ENCODE results near the gene CDKN1A. TPM values are rescaled to one million over a fixed set of nuclear protein-coding genes. Genes with fewer than 3 reads are reported as not detected.
A peak's percentile ranks its signal among the peaks of the same experiment; 100 is the strongest.

Gene CDKN1A
- total and polyA plus RNA-seq, 10 of the 15 experiments (the other 5 are each of a cell fraction or from before 2014, with no cell fraction given): 25.2 to 637 (median 216) TPM

GRCh38 chr6:36679043-36679833, 724 bp downstream of the CDKN1A start (continued):
- TF ChIP-seq, protein P1, sequence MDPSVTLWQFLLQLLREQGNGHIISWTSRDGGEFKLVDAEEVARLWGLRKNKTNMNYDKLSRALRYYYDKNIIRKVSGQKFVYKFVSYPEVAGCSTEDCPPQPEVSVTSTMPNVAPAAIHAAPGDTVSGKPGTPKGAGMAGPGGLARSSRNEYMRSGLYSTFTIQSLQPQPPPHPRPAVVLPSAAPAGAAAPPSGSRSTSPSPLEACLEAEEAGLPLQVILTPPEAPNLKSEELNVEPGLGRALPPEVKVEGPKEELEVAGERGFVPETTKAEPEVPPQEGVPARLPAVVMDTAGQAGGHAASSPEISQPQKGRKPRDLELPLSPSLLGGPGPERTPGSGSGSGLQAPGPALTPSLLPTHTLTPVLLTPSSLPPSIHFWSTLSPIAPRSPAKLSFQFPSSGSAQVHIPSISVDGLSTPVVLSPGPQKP (IDR thresholded peaks at IDR 0.05; ENCODE audit: low read depth, low read length): no peak
- TF ChIP-seq ESRRA (IDR thresholded peaks at IDR 0.05; ENCODE audit: low read length) (no peak), ASH2L (IDR thresholded peaks at IDR 0.05; ENCODE audit: borderline replicate concordance, low read depth) (no peak), NR2C2 (IDR thresholded peaks at IDR 0.05; ENCODE audit: borderline replicate concordance, control insufficient read depth, insufficient read length, low read depth) (no peak), ZNF592 (IDR thresholded peaks at IDR 0.05) (no peak), BMI1 (IDR thresholded peaks at IDR 0.05; ENCODE audit: borderline replicate concordance) (no peak), RB1 (IDR thresholded peaks at IDR 0.05; ENCODE audit: borderline replicate concordance) (no peak), EGR1 (IDR thresholded peaks at IDR 0.05; ENCODE audit: borderline replicate concordance in 1 of 2, low read depth in 2 of 2, low read length in 2 of 2) (no peak), ZZZ3 (IDR thresholded peaks at IDR 0.05; ENCODE audit: control insufficient read depth, insufficient read length, low read depth) (no peak), ZNF24 (IDR thresholded peaks at IDR 0.05) (no peak), MTA2 (IDR thresholded peaks at IDR 0.05; ENCODE audit: low read depth) (no peak; the same call in 1 of the 2 replicates)
- TF ChIP-seq, protein P2, sequence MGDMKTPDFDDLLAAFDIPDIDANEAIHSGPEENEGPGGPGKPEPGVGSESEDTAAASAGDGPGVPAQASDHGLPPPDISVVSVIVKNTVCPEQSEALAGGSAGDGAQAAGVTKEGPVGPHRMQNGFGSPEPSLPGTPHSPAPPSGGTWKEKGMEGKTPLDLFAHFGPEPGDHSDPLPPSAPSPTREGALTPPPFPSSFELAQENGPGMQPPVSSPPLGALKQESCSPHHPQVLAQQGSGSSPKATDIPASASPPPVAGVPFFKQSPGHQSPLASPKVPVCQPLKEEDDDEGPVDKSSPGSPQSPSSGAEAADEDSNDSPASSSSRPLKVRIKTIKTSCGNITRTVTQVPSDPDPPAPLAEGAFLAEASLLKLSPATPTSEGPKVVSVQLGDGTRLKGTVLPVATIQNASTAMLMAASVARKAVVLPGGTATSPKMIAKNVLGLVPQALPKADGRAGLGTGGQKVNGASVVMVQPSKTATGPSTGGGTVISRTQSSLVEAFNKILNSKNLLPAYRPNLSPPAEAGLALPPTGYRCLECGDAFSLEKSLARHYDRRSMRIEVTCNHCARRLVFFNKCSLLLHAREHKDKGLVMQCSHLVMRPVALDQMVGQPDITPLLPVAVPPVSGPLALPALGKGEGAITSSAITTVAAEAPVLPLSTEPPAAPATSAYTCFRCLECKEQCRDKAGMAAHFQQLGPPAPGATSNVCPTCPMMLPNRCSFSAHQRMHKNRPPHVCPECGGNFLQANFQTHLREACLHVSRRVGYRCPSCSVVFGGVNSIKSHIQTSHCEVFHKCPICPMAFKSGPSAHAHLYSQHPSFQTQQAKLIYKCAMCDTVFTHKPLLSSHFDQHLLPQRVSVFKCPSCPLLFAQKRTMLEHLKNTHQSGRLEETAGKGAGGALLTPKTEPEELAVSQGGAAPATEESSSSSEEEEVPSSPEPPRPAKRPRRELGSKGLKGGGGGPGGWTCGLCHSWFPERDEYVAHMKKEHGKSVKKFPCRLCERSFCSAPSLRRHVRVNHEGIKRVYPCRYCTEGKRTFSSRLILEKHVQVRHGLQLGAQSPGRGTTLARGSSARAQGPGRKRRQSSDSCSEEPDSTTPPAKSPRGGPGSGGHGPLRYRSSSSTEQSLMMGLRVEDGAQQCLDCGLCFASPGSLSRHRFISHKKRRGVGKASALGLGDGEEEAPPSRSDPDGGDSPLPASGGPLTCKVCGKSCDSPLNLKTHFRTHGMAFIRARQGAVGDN (IDR thresholded peaks at IDR 0.05): no peak
- TF ChIP-seq, protein P3, sequence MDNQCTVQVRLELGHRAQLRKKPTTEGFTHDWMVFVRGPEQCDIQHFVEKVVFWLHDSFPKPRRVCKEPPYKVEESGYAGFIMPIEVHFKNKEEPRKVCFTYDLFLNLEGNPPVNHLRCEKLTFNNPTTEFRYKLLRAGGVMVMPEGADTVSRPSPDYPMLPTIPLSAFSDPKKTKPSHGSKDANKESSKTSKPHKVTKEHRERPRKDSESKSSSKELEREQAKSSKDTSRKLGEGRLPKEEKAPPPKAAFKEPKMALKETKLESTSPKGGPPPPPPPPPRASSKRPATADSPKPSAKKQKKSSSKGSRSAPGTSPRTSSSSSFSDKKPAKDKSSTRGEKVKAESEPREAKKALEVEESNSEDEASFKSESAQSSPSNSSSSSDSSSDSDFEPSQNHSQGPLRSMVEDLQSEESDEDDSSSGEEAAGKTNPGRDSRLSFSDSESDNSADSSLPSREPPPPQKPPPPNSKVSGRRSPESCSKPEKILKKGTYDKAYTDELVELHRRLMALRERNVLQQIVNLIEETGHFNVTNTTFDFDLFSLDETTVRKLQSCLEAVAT (IDR thresholded peaks at IDR 0.05): peak; percentile 95
- TF ChIP-seq, protein P4, sequence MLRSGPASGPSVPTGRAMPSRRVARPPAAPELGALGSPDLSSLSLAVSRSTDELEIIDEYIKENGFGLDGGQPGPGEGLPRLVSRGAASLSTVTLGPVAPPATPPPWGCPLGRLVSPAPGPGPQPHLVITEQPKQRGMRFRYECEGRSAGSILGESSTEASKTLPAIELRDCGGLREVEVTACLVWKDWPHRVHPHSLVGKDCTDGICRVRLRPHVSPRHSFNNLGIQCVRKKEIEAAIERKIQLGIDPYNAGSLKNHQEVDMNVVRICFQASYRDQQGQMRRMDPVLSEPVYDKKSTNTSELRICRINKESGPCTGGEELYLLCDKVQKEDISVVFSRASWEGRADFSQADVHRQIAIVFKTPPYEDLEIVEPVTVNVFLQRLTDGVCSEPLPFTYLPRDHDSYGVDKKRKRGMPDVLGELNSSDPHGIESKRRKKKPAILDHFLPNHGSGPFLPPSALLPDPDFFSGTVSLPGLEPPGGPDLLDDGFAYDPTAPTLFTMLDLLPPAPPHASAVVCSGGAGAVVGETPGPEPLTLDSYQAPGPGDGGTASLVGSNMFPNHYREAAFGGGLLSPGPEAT (IDR thresholded peaks at IDR 0.05; ENCODE audit: low read depth): 0 out of 2 replicates have a peak, but pooled peaks have one; percentile 66
